ENCODE results near the gene MACO1. TPM values are rescaled to one million over a fixed set of nuclear protein-coding genes. Genes with fewer than 3 reads are reported as not detected.

MACO1 gene
- total and polyA plus RNA-seq, 9 of the 15 experiments (the other 6 are each of a cell fraction or from before 2014, with no cell fraction given), result 4.6 to 28.4 (median 21.7) TPM

GRCh38 chr1:25439287-25439686 is 8.6 kb downstream of the MACO1 start:
- WGBS (ENCODE audit: insufficient coverage, low coverage, missing lambda C conversion rate), result 94% methylated on average over 6 of the region's 6 CpGs
- Histone ChIP-seq H3K79me2 (ENCODE audit: control insufficient read depth, insufficient read depth, low read length) (peaks cover 97% of the 10 kb centered on the region), H4K20me1 (replicated peaks; ENCODE audit: control insufficient read depth, insufficient read depth, low read length) (0 out of 2 replicates have a peak, but pooled peaks cover 5% of the 10 kb centered on the region), H3K27me3 (ENCODE audit: control insufficient read depth in 2 of 2, insufficient read depth in 2 of 2, low read length in 2 of 2) (no peaks in the 10 kb centered on the region), H2AFZ (ENCODE audit: low read depth, low read length) (no peak overlapping the region), H3K27ac (ENCODE audit: extremely low read depth, low read depth, low read length) (no peak overlapping the region), H3K4me2 (ENCODE audit: insufficient read depth, low read length) (no peak overlapping the region), H3K4me3 (no peak overlapping the region), H3K9me1 (ENCODE audit: control insufficient read depth, insufficient read depth, low read length) (no peaks in the 10 kb centered on the region), H3K9me3 (replicated peaks; ENCODE audit: control insufficient read depth, insufficient read depth, low read depth, low read length) (no peaks in the 10 kb centered on the region), H3K4me1 (replicated peaks in 1 of 2; ENCODE audit: control insufficient read depth in 2 of 2, insufficient read depth in 2 of 2, low read length in 2 of 2) (peaks cover 0 to 36% of the 10 kb centered on the region in 2 experiments; a peak in 3 of 5 replicates), H3K36me3 (ENCODE audit: control insufficient read depth, insufficient read depth, low read length) (peaks cover 25% of the 10 kb centered on the region), H3K9ac (ENCODE audit: insufficient read depth in 1 of 2, low read depth in 2 of 2, low read length in 2 of 2) (no peak overlapping the region)
- in situ Hi-C loops (cut with MboI), result no loop called here
- ATAC-seq (no peak), DNase-seq (ENCODE audit: extremely low read depth in 1 of 4, low spot score in 3 of 4) (no peak), FAIRE-seq (no peak)
- intact Hi-C loops (cut with micrococcal nuclease), result loop anchor here (10.0 kb wide), 1 partner anchor 154 kb away; no protein-coding TSS in a partner anchor
- ChIA-PET POLR2A (interaction anchor here (0.7 to 2.0 kb wide), 3 partner anchors 9 to 87 kb away, joined by 6 to 7 read pairs (median 7); partner anchors contain the start of gene MACO1), CTCF (ENCODE audit: low intra/inter-chr PET ratio) (no interaction called here)
- no TSS peak for BruUV-seq (replicated peaks)
- TF ChIP-seq PBX2 (CRISPR knock-in tag; IDR thresholded peaks at IDR 0.05; ENCODE audit: low read depth) (no peak), PBX2 (tag; conservative IDR thresholded peaks at IDR 0.05; ENCODE audit: low read depth) (no peak), MCM5 (IDR thresholded peaks at IDR 0.05; ENCODE audit: low read depth) (no peak), E4F1 (CRISPR knock-in tag; IDR thresholded peaks at IDR 0.05; ENCODE audit: borderline replicate concordance) (no peak), ZNF699 (CRISPR knock-in tag; IDR thresholded peaks at IDR 0.05; ENCODE audit: insufficient replicate concordance) (no peak), SRSF7 (optimal IDR thresholded peaks at IDR 0.05; ENCODE audit: low read depth, low read length) (no peak)

Data from K562 (cell line).